Natural killer cell treated with Interleukin-12 subunit alpha and Interleukin-12 subunit beta and Interleukin-15 and Interleukin-18, amount 100 ng/mL, for 72 hours (primary cell): ENCODE results near the gene VARS2. TPM values are rescaled to one million over a fixed set of nuclear protein-coding genes. Genes with fewer than 3 reads are reported as not detected.
A peak's percentile ranks its signal among the peaks of the same experiment; 100 is the strongest.
"Not testable (repeated sequence)": the region's sequence is repeated elsewhere in the genome, so short reads cannot be mapped to it uniquely, and the experiment has no call there.

Experiments
- ATAC-seq, 2 donors: fragments of 150-1000 bp; cut with Tn5 transposase in 1 of 2; sonication (Bioruptor Pico), chemical (Tn5 transposase) in 1 of 2; 2 replicates each; pipeline ENCODE4 v1.10.0; 2021
- DNase-seq: peaks from one replicate; pipeline ENCODE4 v3.0.0; 2022; ENCODE audit warnings: low spot score
- H3K27ac Mint-ChIP-seq, 2 donors: 1 replicate in 1 of 2; 2 replicates in 1 of 2; pipeline ENCODE4 v1.8.0; 2022; ENCODE audit warnings: mixed read lengths in 2 of 2, mild to moderate bottlenecking in 1 of 2, moderate library complexity in 1 of 2
- H3K27me3 Mint-ChIP-seq, 2 donors: 1 replicate in 1 of 2; 2 replicates in 1 of 2; pipeline ENCODE4 v1.8.0; 2022; ENCODE audit warnings: mixed read lengths in 2 of 2
- H3K36me3 Mint-ChIP-seq: one replicate; pipeline ENCODE4 v1.8.0; 2022; ENCODE audit warnings: mixed read lengths
- H3K4me1 Mint-ChIP-seq, 2 donors: 1 replicate in 1 of 2; 2 replicates in 1 of 2; pipeline ENCODE4 v1.8.0; 2022; ENCODE audit warnings: low read depth in 2 of 2, mixed read lengths in 2 of 2, mild to moderate bottlenecking in 1 of 2
- H3K4me3 Mint-ChIP-seq: one replicate; pipeline ENCODE4 v1.8.0; 2022; ENCODE audit warnings: mixed read lengths
- H3K9me3 Mint-ChIP-seq: 2 replicates; pipeline ENCODE4 v1.8.0; 2022; ENCODE audit warnings: mixed read lengths
- total RNA-seq, 2 donors: library from RNA; stranded (reverse); gene quantifications; one replicate each; pipeline ENCODE4 v1.2.3, GENCODE V29; 2022

Gene VARS2
- total RNA-seq, 2 donors from 2014 or later, result 47.2 to 90.5 TPM

DNA sequence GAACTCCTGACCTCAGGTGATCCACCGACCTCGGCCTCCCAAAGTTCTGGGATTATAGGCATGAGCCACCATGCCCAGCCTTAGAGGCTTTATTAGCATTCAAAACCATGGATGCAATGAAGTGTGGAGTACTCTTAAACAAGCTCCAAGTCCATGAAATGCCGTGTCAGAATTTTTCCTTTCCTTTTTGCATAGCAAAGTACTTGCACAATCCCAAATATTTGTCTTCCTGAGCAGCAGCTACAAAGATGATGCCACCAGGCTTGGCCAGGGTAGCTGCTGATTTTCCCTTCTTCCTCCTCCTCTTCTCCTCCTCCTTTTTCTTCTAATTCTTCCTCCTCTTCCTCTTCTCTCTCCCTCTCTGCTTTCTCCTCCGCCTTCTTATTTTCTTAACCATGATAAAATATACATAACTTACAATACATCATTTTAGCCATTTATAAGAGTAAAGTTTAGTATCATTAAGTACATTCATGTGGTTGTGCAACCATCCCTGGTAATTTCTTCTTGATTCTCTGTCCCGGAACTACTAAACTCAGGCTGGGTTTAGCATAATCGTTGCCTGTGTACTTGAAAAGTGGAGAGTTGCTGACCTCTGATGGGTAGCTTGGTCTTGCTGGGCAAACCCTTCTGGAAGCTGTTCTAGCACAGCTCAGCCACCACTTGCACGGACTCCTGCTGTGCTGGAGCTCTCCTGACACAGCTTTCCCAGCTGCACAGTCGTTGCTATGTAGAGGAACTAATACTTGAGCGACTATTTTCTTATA lies 47.1 kb downstream of the VARS2 start:
- H3K36me3 Mint-ChIP-seq, result no peaks in the 10 kb centered on the region
- H3K9me3 Mint-ChIP-seq, result peaks cover 5% of the 10 kb centered on the region
- H3K27ac Mint-ChIP-seq, result no peak overlapping the region
- H3K4me1 Mint-ChIP-seq, result peaks cover 28 to 33% of the 10 kb centered on the region in 2 donors
- no peak for ATAC-seq
- DNase-seq, result no peak
- H3K27me3 Mint-ChIP-seq, result peaks cover 43 to 59% of the 10 kb centered on the region in 2 donors
- H3K4me3 Mint-ChIP-seq, result no peak overlapping the region

- DNase-seq, result no peak
- peaks cover 5% of the 10 kb centered on the region for H3K9me3 Mint-ChIP-seq
- peaks cover 40 to 54% of the 10 kb centered on the region in 2 donors for H3K27me3 Mint-ChIP-seq
- H3K4me3 Mint-ChIP-seq, result no peak overlapping the region
- H3K4me1 Mint-ChIP-seq, result peaks cover 30 to 31% of the 10 kb centered on the region in 2 donors
- H3K27ac Mint-ChIP-seq, result no peak overlapping the region
- no peaks in the 10 kb centered on the region for H3K36me3 Mint-ChIP-seq
- no peak for ATAC-seq
These were observed 48.7 kb downstream of the VARS2 start for GRCh38 chr6:30962716-30963115.

DNA sequence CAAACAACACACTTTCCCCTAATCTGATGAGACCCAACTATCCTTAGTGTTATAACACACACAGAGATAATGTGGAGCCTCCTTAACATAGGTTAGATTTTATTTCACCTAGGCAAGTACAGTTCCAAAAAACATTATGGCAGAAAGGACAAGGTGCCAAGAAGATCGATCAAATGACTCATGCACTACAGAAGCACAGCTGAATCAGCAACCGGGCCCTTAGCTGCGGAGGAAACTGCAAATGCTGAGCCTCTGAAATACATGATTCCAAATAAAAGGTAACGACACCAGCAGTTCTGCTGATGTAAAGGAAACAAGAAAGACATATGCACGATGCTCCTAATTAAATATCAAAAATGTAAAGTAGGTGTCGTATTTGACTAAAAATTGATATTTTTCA lies 49.6 kb downstream of the VARS2 start:
- H3K27me3 Mint-ChIP-seq, result peaks cover 33 to 45% of the 10 kb centered on the region in 2 donors
- no peak overlapping the region for H3K4me3 Mint-ChIP-seq
- H3K36me3 Mint-ChIP-seq, result no peaks in the 10 kb centered on the region
- no peak overlapping the region for H3K27ac Mint-ChIP-seq
- DNase-seq (no peak), ATAC-seq (no peak)
- H3K9me3 Mint-ChIP-seq, result peaks cover 5% of the 10 kb centered on the region
- peaks cover 30 to 31% of the 10 kb centered on the region in 2 donors for H3K4me1 Mint-ChIP-seq

- Mint-ChIP-seq H3K9me3 (peaks cover 5% of the 10 kb centered on the region), H3K4me3 (peak overlapping the region; percentile 36), H3K4me1 (peaks cover 30 to 31% of the 10 kb centered on the region in 2 donors), H3K27ac (peak overlapping the region in 1 of 2 donors; percentile 67), H3K36me3 (no peaks in the 10 kb centered on the region), H3K27me3 (peaks cover 32 to 41% of the 10 kb centered on the region in 2 donors)
- ATAC-seq (peak; percentile 88 to 90), DNase-seq (peak; percentile 75)
These were observed 50.0 kb downstream of the VARS2 start for GRCh38 chr6:30964075-30964474.

- H3K36me3 Mint-ChIP-seq, result no peaks in the 10 kb centered on the region
These were observed 51.1 kb downstream of the VARS2 start for GRCh38 chr6:30965140-30965601.

DNA sequence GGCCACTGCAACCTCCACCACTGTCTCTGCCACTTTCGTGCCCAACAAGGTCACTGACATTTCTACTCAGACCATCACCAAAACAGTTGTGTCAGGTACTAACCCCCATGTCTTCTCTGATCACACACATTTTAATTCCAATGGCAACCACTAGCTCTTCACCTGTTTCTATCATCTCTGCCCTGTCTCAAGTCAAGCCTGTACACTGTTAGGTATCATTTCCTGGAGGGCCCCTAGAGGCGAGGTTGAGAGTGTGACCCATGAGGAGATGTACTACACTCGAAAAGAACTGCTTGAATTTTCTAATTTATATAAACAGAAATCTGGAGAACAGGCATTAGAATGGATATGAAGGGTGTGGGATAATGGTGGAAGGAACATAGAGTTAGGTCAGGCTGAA lies 52.1 kb downstream of the VARS2 start:
- peaks cover 5% of the 10 kb centered on the region for H3K9me3 Mint-ChIP-seq
- no peaks in the 10 kb centered on the region for H3K36me3 Mint-ChIP-seq
- peak overlapping the region in 1 of 2 donors; percentile 67 for H3K27ac Mint-ChIP-seq
- H3K27me3 Mint-ChIP-seq, result peaks cover 32% of the 10 kb centered on the region in 2 donors
- H3K4me1 Mint-ChIP-seq, result peaks cover 31 to 32% of the 10 kb centered on the region in 2 donors
- DNase-seq (no peak), ATAC-seq (no peak)
- H3K4me3 Mint-ChIP-seq, result no peak overlapping the region

More at GRCh38 chr6:30965140-30965601, 51.1 kb downstream of the VARS2 start:
- peaks cover 34 to 36% of the 10 kb centered on the region in 2 donors for H3K27me3 Mint-ChIP-seq
- DNase-seq (no peak), ATAC-seq (peak; percentile 43)
- peak overlapping the region; percentile 36 for H3K4me3 Mint-ChIP-seq
- peaks cover 31 to 32% of the 10 kb centered on the region in 2 donors for H3K4me1 Mint-ChIP-seq
- H3K9me3 Mint-ChIP-seq, result peaks cover 5% of the 10 kb centered on the region
- peak overlapping the region; percentile 3 to 67 for H3K27ac Mint-ChIP-seq

DNA sequence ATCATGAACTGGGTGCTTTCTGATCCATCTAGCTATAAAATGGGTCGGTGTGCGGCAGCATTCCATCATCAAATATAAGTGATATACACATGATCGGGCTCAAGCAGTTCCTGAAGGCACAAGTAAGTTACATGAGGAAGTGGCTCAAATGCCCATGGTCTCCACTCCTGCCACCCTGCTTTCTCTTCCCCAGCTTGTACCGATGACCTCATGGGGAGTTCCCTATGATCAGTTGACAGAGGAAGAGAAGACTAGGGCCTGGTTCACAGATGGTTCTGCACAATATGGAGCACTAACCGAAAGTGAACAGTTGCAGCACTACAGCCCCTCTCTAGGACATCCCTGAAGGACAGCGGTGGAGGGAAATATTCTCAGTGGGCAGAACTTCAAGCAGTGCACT lies 55.1 kb downstream of the VARS2 start:
- H3K27me3 Mint-ChIP-seq, result peaks cover 42 to 47% of the 10 kb centered on the region in 2 donors
- peaks cover 23% of the 10 kb centered on the region in 2 donors for H3K4me1 Mint-ChIP-seq
- not testable (repeated sequence) for H3K36me3 Mint-ChIP-seq, DNase-seq, H3K9me3 Mint-ChIP-seq, H3K4me3 Mint-ChIP-seq, ATAC-seq, H3K27ac Mint-ChIP-seq

- H3K4me1 Mint-ChIP-seq, result peaks cover 5 to 6% of the 10 kb centered on the region in 2 donors
- H3K36me3 Mint-ChIP-seq, result no peaks in the 10 kb centered on the region
- no peak overlapping the region for H3K27ac Mint-ChIP-seq
- no peaks in the 10 kb centered on the region for H3K9me3 Mint-ChIP-seq
- no peak overlapping the region for H3K4me3 Mint-ChIP-seq
- no peak for DNase-seq
- ATAC-seq, result no peak
- H3K27me3 Mint-ChIP-seq, result peaks cover 29 to 36% of the 10 kb centered on the region in 2 donors
These were observed 56.9 kb downstream of the VARS2 start for GRCh38 chr6:30970946-30971345.

- Mint-ChIP-seq H3K9me3 (no peaks in the 10 kb centered on the region), H3K4me3 (no peak overlapping the region), H3K27me3 (peaks cover 23 to 29% of the 10 kb centered on the region in 2 donors), H3K27ac (no peak overlapping the region), H3K4me1 (peaks cover 0 to 2% of the 10 kb centered on the region in 2 donors), H3K36me3 (no peaks in the 10 kb centered on the region)
- DNase-seq, result no peak
- no peak for ATAC-seq
These were observed 58.8 kb downstream of the VARS2 start for GRCh38 chr6:30972816-30973215.

- DNase-seq, result no peak
- Mint-ChIP-seq H3K36me3 (no peaks in the 10 kb centered on the region), H3K27ac (no peak overlapping the region), H3K9me3 (no peaks in the 10 kb centered on the region), H3K4me1 (no peaks in the 10 kb centered on the region), H3K4me3 (no peak overlapping the region), H3K27me3 (peaks cover 26 to 43% of the 10 kb centered on the region in 2 donors)
- no peak for ATAC-seq
These were observed 60.6 kb downstream of the VARS2 start for GRCh38 chr6:30974490-30975252.

Other genes with a start within 250 kb of the VARS2 start
- 10 to 100 TPM; 50.7 to 64.2 TPM for gene DHX16, start 241.2 kb upstream of the VARS2 start, total RNA-seq
- 100 to 1,000 TPM; 168 to 271 TPM for gene PPP1R18, start 227.6 kb upstream of the VARS2 start, total RNA-seq
- gene NRM, start 223.3 kb upstream of the VARS2 start, total RNA-seq, result 10 to 100 TPM; 11.7 to 24.2 TPM
- gene MDC1, start 197.0 kb upstream of the VARS2 start, total RNA-seq, result 100 to 1,000 TPM in 1 of 2 donors, 10 to 100 TPM in 1; 64.1 to 118 TPM
- gene TUBB, start 193.9 kb upstream of the VARS2 start, total RNA-seq, result 1,000 to 10,000 TPM in 1 of 2 donors, 100 to 1,000 TPM in 1; 938 to 1,043 TPM
- gene FLOT1, start 171.6 kb upstream of the VARS2 start, total RNA-seq, result 100 to 1,000 TPM; 219 to 319 TPM
- gene IER3, start 169.7 kb upstream of the VARS2 start, total RNA-seq, result 100 to 1,000 TPM; 128 to 346 TPM
- gene DDR1, start 29.7 kb upstream of the VARS2 start, total RNA-seq, result 1 to 10 TPM; 2.9 to 7.4 TPM
- gene GTF2H4, start 6.0 kb upstream of the VARS2 start, total RNA-seq, result 10 to 100 TPM; 29.4 to 49.5 TPM
- gene SFTA2, start 17.9 kb downstream of the VARS2 start, total RNA-seq, result not detected
- not detected for gene MUCL3, start 26.7 kb downstream of the VARS2 start, total RNA-seq
- gene MUC21, start 69.5 kb downstream of the VARS2 start, total RNA-seq, result not detected
- gene MUC22, start 96.2 kb downstream of the VARS2 start, total RNA-seq, result not detected
- gene C6orf15, start 198.3 kb downstream of the VARS2 start, total RNA-seq, result not detected
- not detected for gene PSORS1C1, start 200.6 kb downstream of the VARS2 start, total RNA-seq
- not detected for gene CDSN, start 206.2 kb downstream of the VARS2 start, total RNA-seq
- gene PSORS1C2, start 224.8 kb downstream of the VARS2 start, total RNA-seq, result not detected
- gene CCHCR1, start 243.6 kb downstream of the VARS2 start, total RNA-seq, result 10 to 100 TPM; 29.2 to 54.1 TPM
- 10 to 100 TPM; 59.0 to 96.5 TPM for gene TCF19, start 244.4 kb downstream of the VARS2 start, total RNA-seq